ENCODE data around the gene NXPH4. TPM values are rescaled to one million over a fixed set of nuclear protein-coding genes. Genes with fewer than 3 reads are reported as not detected.

NXPH4 gene
- total RNA-seq, 2 experiments from 2014 or later, result 0.41 to 0.45 TPM

DNA sequence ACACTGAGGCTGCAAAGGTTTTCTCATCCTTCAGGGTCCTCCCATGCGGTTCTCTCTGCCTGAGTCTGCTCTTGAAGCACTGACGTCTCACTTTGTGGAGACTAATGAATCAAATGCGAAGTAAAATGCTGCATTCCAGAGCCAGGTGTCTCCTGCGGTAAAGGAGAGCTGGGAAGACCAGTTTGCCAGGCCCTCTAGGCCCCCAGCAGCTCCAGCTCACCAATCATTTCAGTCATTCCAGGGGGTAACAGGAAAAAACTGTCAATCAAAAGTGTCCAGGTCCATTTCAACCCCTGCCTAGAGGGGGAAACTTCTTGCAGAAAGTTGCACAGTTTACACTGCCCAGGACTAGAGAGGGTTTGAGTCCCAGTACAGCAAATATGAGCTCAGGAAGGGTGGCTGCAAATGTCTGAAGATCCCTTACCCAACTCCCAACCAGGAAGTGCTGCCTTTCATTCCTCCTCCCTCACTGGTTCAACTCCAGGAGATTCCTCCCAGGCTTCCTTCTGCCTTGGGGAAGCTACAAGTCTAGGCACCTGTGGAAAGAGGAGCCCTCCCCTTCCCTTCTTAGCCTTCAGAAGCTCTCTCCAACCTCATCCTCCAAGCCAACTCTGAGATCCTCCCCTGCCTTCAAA, 2.7 kb upstream of the NXPH4 start:
- ChIA-PET CTCF (interaction anchor here (0.8 to 8.8 kb wide), 45 partner anchors 8 to 263 kb away, joined by 3 to 397 read pairs (median 4); partner anchors contain the start of genes GLI1, LRP1, SHMT2 and STAC3), POLR2A (interaction anchor here (0.7 to 8.2 kb wide), 7 partner anchors 9 to 278 kb away, joined by 3 to 99 read pairs (median 4); partner anchors contain the start of gene SHMT2)
- no peak overlapping the region for H3K4me3 Mint-ChIP-seq
- ATAC-seq, result no peak
- H3K27ac Mint-ChIP-seq, result no peak overlapping the region
- H3K9me3 Mint-ChIP-seq, result no peaks in the 10 kb centered on the region
- intact Hi-C loops (cut with micrococcal nuclease), result loop anchor here (1.0 to 2.0 kb wide), 2 partner anchors 25 to 29 kb away; no protein-coding TSS in a partner anchor
- DNase-seq, result no peak
- H3K36me3 Mint-ChIP-seq (ENCODE audit: low read depth), result no peaks in the 10 kb centered on the region
- H3K4me1 Mint-ChIP-seq (ENCODE audit: low read depth), result peaks cover 27% of the 10 kb centered on the region
- H3K27me3 Mint-ChIP-seq, result peaks cover 45% of the 10 kb centered on the region
- no peak for TF ChIP-seq CTCF (IDR thresholded peaks at IDR 0.05)

GRCh38 chr12:57214398-57214781, 2.2 kb upstream of the NXPH4 start:
- Mint-ChIP-seq H3K27me3 (peaks cover 49% of the 10 kb centered on the region), H3K36me3 (ENCODE audit: low read depth) (no peaks in the 10 kb centered on the region), H3K9me3 (no peaks in the 10 kb centered on the region), H3K27ac (no peak overlapping the region), H3K4me1 (ENCODE audit: low read depth) (peaks cover 27% of the 10 kb centered on the region), H3K4me3 (no peak overlapping the region)
- DNase-seq, result peak; percentile 86
- peak; percentile 72 for TF ChIP-seq CTCF (IDR thresholded peaks at IDR 0.05)
- ChIA-PET CTCF (interaction anchor here (0.8 to 8.8 kb wide), 41 partner anchors 14 to 262 kb away, joined by 3 to 397 read pairs (median 4); partner anchors contain the start of genes GLI1, SHMT2, STAC3 and STAT6), POLR2A (interaction anchor here (0.6 to 8.2 kb wide), 9 partner anchors 9 to 277 kb away, joined by 3 to 99 read pairs (median 4); partner anchors contain the start of gene SHMT2)
- ATAC-seq, result peak; percentile 67
- intact Hi-C loops (cut with micrococcal nuclease), result loop anchor here (2.0 kb wide), 1 partner anchor 24 kb away; no protein-coding TSS in a partner anchor

GRCh38 chr12:57215065-57215464, 1.5 kb upstream of the NXPH4 start:
- Mint-ChIP-seq H3K36me3 (ENCODE audit: low read depth) (no peaks in the 10 kb centered on the region), H3K4me3 (no peak overlapping the region), H3K9me3 (no peaks in the 10 kb centered on the region), H3K27ac (no peak overlapping the region), H3K4me1 (ENCODE audit: low read depth) (peaks cover 30% of the 10 kb centered on the region), H3K27me3 (peaks cover 54% of the 10 kb centered on the region)
- ChIA-PET CTCF (interaction anchor here (1.0 to 8.8 kb wide), 15 partner anchors 13 to 240 kb away, joined by 3 to 397 read pairs (median 4); partner anchors contain the start of genes INHBE, SHMT2 and STAC3), POLR2A (interaction anchor here (0.6 to 8.2 kb wide), 5 partner anchors 8 to 25 kb away, joined by 3 to 99 read pairs (median 10); partner anchors contain the start of gene SHMT2)
- intact Hi-C loops (cut with micrococcal nuclease), result loop anchor here (2.0 kb wide), 1 partner anchor 24 kb away; no protein-coding TSS in a partner anchor
- DNase-seq (no peak), ATAC-seq (no peak)
- no peak for TF ChIP-seq CTCF (IDR thresholded peaks at IDR 0.05)

- ATAC-seq (peak; percentile 29), DNase-seq (peak; percentile 62)
- H3K27me3 Mint-ChIP-seq, result peaks cover 56% of the 10 kb centered on the region
- CTCF ChIA-PET, result interaction anchor here (1.0 to 8.8 kb wide), 4 partner anchors 13 to 240 kb away, joined by 3 to 397 read pairs (median 109); partner anchors contain the start of genes INHBE and SHMT2
- TF ChIP-seq CTCF (IDR thresholded peaks at IDR 0.05), result no peak
- peak overlapping the region; percentile 48 for H3K4me3 Mint-ChIP-seq
- H3K4me1 Mint-ChIP-seq (ENCODE audit: low read depth), result peaks cover 32% of the 10 kb centered on the region
- POLR2A ChIA-PET, result interaction anchor here (2.9 to 8.2 kb wide), 2 partner anchors 17 to 24 kb away, joined by 10 to 99 read pairs; a partner anchor contains a TSS
- H3K27ac Mint-ChIP-seq, result no peak overlapping the region
- intact Hi-C loops (cut with micrococcal nuclease), result loop anchor here (2.0 kb wide), 1 partner anchor 23 kb away; no protein-coding TSS in a partner anchor
- H3K36me3 Mint-ChIP-seq (ENCODE audit: low read depth), result no peaks in the 10 kb centered on the region
- H3K9me3 Mint-ChIP-seq, result no peaks in the 10 kb centered on the region
Measured at GRCh38 chr12:57215668-57216013, 953 bp upstream of the NXPH4 start.

Data from activated CD8-positive, alpha-beta T cell treated with anti-CD3 and anti-CD28 coated beads for 36 hours (primary cell).